Esophagus squamous epithelium (tissue), 5 donors: ENCODE data around the gene IBA57. TPM values are rescaled to one million over a fixed set of nuclear protein-coding genes. Genes with fewer than 3 reads are reported as not detected.
A peak's percentile ranks its signal among the peaks of the same experiment; 100 is the strongest.
"Not testable (repeated sequence)": the region's sequence is repeated elsewhere in the genome, so short reads cannot be mapped to it uniquely, and the experiment has no call there.

Experiments
- DNase-seq: peaks from one replicate; lab custom pipeline; 2025; lab: John Stamatoyannopoulos, UW
- H3K27ac ChIP-seq, 4 donors: fragments of 200-600 bp; sonication (generic); one replicate each; pipeline ENCODE4 v1.5.1; 2016 to 2019; ENCODE audit warnings: mild to moderate bottlenecking in 1 of 4
- H3K27me3 ChIP-seq, 4 donors: fragments of 200-600 bp; sonication (generic); 1 replicate in 3 of 4; 2 replicates in 1 of 4; pipeline versions ENCODE4 v1.5.1 to v1.6.0; 2017 to 2021; ENCODE audit warnings: antibody characterized with exemption in 1 of 4
- H3K36me3 ChIP-seq, 3 donors: fragments of 200-600 bp; sonication (generic); one replicate each; pipeline ENCODE4 v1.5.1; 2016 to 2019
- H3K4me1 ChIP-seq, 3 donors: fragments of 200-600 bp; sonication (generic); one replicate each; pipeline ENCODE4 v1.5.1; 2017 to 2019
- H3K4me3 ChIP-seq, 4 donors: fragments of 200-600 bp; sonication (generic); 1 replicate in 3 of 4; 2 replicates in 1 of 4; pipeline ENCODE4 v1.5.1; 2016 to 2019; ENCODE audit warnings: mild to moderate bottlenecking in 2 of 4, moderate library complexity in 1 of 4
- H3K9me3 ChIP-seq, 3 donors: fragments of 200-600 bp; sonication (generic); one replicate each; pipeline ENCODE4 v1.5.1; 2016 to 2019
- CTCF ChIP-seq, 6 experiments: fragments of 450-650 bp in 4 of 6; fragments of 200-600 bp in 2 of 6; sonication (generic) in 2 of 6; IDR thresholded peaks; one replicate each; pipeline ENCODE4 v1.5.1; 2016 to 2019; ENCODE audit warnings: antibody characterized with exemption in 6 of 6, mild to moderate bottlenecking in 4 of 6, moderate library complexity in 4 of 6
- POLR2A ChIP-seq, 4 donors: fragments of 450-650 bp; IDR thresholded peaks; one replicate each; pipeline ENCODE4 v1.6.1; 2017; ENCODE audit warnings: antibody characterized with exemption in 4 of 4, mild to moderate bottlenecking in 4 of 4, moderate library complexity in 3 of 4
- whole genome bisulfite sequencing, 2 donors: methylation state at CpG; one replicate each; pipeline ENCODE4 v1.1.5; 2018; 5-methylcytosine and 5-hydroxymethylcytosine counted together
- intact Hi-C: fragments of 100-400 bp; cut with DNase I; formaldehyde crosslinking; loops from one replicate; pipeline ENCODE4 v1.15.0; 2022
- total RNA-seq, 4 donors: library from RNA; depleted of rRNA; stranded (reverse); fragments of >200 nt; gene quantifications; one replicate each; pipeline ENCODE4 v1.1.0, GENCODE V29; 2016
- donor health status: DM: yes; HTN: yes; CAD: no.

IBA57 gene
- total RNA-seq, 4 donors from 2014 or later = 4.8 to 9.1 (median 5.7) TPM

DNA sequence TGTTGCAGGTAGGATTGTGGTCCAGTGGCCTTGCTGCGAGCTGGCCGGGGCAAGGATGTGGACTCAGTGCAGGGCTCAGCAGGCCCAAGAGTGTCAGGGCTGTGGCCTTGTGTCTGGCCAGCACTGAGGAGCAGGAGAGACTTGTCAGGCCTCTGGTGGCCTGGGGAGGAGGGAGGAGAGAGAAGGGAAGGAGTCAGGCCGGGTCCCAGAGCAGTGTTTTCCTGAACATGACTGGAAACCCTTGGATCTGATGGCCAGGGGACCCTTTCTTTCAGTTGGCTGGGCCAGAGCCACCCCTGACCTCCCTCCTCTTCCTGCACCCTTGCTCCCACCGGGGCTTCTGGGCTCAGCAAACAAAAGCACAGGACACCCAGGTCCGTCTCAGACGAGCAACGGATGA is 5.1 kb downstream of the IBA57 start:
- 86 to 89% methylated on average over 5 to 6 of the region's 7 CpGs for WGBS, 2 donors
- Histone ChIP-seq H3K4me1 (peaks cover 6 to 31% (median 8%) of the 10 kb centered on the region in 3 donors), H3K4me3 (no peak overlapping the region), H3K27me3 (no peaks in the 10 kb centered on the region), H3K36me3 (peaks cover 0 to 13% (median 0%) of the 10 kb centered on the region in 3 donors), H3K27ac (no peak overlapping the region), H3K9me3 (no peaks in the 10 kb centered on the region)
- TF ChIP-seq POLR2A (IDR thresholded peaks at IDR 0.05) = no peak
- TF ChIP-seq CTCF (IDR thresholded peaks at IDR 0.05) = no peak
- intact Hi-C loops = no loop called here
- no peak for DNase-seq

- 73 to 79% methylated on average over 6 to 7 of the region's 10 CpGs for WGBS, 2 donors
- TF ChIP-seq CTCF (IDR thresholded peaks at IDR 0.05) (no peak), POLR2A (IDR thresholded peaks at IDR 0.05) (no peak)
- H3K36me3 ChIP-seq = peaks cover 0 to 19% (median 0%) of the 10 kb centered on the region in 3 donors
- peaks cover 6 to 28% (median 6%) of the 10 kb centered on the region in 3 donors for H3K4me1 ChIP-seq
- H3K27me3 ChIP-seq = no peaks in the 10 kb centered on the region
- intact Hi-C loops = no loop called here
- H3K27ac ChIP-seq = no peak overlapping the region
- H3K9me3 ChIP-seq = no peaks in the 10 kb centered on the region
- no peak overlapping the region for H3K4me3 ChIP-seq
- no peak for DNase-seq
Measured at GRCh38 chr1:228171221-228171891, 5.8 kb downstream of the IBA57 start.

DNA sequence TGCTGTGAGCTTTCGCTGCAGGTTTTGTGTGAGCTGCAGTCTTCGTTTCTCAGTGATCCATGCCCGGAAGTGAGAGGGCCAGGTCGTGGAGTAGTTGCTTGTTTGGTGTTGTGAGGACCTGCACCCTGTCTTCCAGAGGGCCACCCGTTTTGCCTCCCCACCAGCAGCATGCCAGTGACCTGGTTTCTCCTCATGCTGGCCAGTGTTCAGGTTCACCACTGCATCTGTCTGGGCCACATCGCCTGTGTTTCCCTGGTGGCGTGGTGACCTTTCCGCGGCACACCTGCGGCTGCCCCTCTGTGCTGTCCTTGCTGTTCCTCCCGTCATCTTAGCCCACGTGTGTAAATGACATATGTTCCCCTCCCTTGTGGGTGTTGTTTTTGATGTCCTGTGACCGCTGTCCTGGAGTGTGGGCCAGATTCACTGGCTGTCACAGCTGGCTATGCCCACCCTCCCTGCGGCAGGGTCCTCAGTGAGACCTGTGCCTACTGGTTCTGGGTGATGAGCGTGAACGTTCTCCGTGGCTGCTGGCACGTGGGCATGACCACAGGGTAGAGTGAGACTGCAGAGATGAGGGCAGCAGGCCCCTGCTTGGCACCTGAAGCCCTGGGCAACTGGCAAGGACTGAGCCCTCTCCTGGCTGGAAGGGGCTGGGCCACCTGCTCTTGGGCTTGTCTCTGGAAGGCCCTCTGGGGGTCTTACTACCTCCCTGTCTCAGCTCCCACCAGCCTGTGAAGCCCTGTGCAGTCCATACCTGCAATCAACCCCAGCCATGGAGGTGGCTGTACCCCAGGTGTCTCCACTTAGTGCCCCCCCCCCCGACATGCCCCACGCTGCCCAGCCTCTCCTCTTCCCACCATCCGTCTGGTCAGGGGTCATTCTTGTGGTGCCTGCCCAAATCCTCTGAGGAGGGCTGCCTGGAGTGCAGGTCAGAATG is 7.3 kb downstream of the IBA57 start:
- Histone ChIP-seq H3K4me3 (no peak overlapping the region), H3K27me3 (no peaks in the 10 kb centered on the region), H3K4me1 (peaks cover 0 to 17% (median 0%) of the 10 kb centered on the region in 3 donors), H3K36me3 (peaks cover 0 to 27% (median 0%) of the 10 kb centered on the region in 3 donors), H3K27ac (no peak overlapping the region), H3K9me3 (no peaks in the 10 kb centered on the region)
- TF ChIP-seq CTCF (IDR thresholded peaks at IDR 0.05) = no peak
- no peak for TF ChIP-seq POLR2A (IDR thresholded peaks at IDR 0.05)
- intact Hi-C loops = no loop called here
- no peak for DNase-seq
- 86 to 88% methylated on average over 13 to 14 of the region's 21 CpGs for WGBS, 2 donors

DNA sequence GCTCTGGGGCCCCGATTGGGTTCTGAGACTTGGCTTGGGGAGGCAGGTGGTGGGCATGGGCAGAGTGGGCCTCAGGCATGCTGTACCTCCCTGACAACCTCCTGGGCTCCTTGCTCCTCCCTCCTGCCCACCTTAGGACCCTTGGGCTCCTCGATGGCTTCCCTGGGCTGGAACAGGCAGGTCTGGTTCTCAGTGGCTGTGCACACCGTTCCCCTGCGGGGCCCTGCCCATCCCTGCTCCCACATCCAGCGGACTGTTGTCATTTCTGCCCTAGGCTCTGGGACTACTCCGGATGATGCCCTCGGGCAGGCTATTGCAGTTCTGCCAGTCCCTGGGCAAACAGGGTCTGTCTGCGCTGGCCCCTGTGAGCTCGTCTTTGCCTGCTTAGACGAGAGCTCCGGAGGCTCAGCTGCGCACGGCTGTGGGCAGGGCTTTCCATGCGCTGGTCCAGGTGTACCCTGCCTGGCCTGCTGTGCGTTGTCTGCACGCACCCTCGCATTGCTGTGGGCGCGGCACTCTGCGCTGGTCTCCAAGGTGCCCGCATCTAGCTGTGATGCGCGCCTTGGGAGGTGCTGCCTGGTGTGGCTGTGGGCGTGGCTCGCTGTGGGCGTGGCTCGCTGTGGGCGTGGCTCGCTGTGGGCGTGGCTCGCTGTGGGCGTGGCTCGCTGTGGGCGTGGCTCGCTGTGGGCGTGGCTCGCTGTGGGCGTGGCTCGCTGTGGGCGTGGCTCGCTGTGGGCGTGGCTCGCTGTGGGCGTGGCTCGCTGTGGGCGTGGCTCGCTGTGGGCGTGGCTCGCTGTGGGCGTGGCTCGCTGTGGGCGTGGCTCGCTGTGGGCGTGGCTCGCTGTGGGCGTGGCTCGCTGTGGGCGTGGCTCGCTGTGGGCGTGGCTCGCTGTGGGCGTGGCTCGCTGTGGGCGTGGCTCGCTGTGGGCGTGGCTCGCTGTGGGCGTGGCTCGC is 8.2 kb downstream of the IBA57 start:
- DNase-seq, H3K27me3 ChIP-seq, H3K4me3 ChIP-seq, H3K9me3 ChIP-seq, intact Hi-C loops: not testable (repeated sequence)
- 96% methylated on average over 20 of the region's 69 CpGs; no CpG with 5 or more reads in 1 of the 2 donors for WGBS, 2 donors
- Histone ChIP-seq H3K27ac (peak overlapping the region in 2 of 4 donors; percentile 5 to 19), H3K4me1 (peaks cover 0 to 17% (median 0%) of the 10 kb centered on the region in 3 donors), H3K36me3 (peaks cover 0 to 27% (median 0%) of the 10 kb centered on the region in 3 donors)
